IMR-90 (cell line): ENCODE data around the gene PDE12. TPM values are rescaled to one million over a fixed set of nuclear protein-coding genes. Genes with fewer than 3 reads are reported as not detected.

ENCODE experiments used
- ATAC-seq: fragments of 200-7000 bp; cut with Tn5 transposase; 2 replicates; pipeline ENCODE4 v1.9.1; 2020; ENCODE audit warnings: low read depth, mild to moderate bottlenecking, moderate library complexity
- BruUV-seq: library from RNA; stranded (reverse); fragments of 400-500 nt; replicated peaks from 2 replicates; lab custom pipeline; 2021; lab: Mats Ljungman, UMichigan
- CTCF ChIA-PET: fragments of 300-600 bp; formaldehyde crosslinking; extraction: SDS; loops from one replicate; lab custom pipeline; 2021; ENCODE audit warnings: antibody characterized with exemption; lab: Yijun Ruan, JAX
- POLR2A ChIA-PET: fragments of 300-600 bp; sonication (Branson Sonifier 250); formaldehyde crosslinking; loops from one replicate; lab custom pipeline; 2022; ENCODE audit warnings: antibody characterized with exemption; ENCODE audit not compliant: unreplicated experiment; lab: Charles Lee
- DNase-seq: peaks from one replicate; pipeline ENCODE4 v3.0.0; 2013
- H2AFZ ChIP-seq: replicated peaks from 2 replicates; pipeline ENCODE3; 2013; ENCODE audit warnings: low read length, mild to moderate bottlenecking; ENCODE audit not compliant: poor library complexity
- H2AK5ac ChIP-seq: 2 replicates; pipeline ENCODE4 v1.6.1; 2013; ENCODE audit warnings: low read depth, low read length, inconsistent platforms
- H2AK9ac ChIP-seq: replicated peaks from 2 replicates; pipeline ENCODE3; 2013; ENCODE audit warnings: mild to moderate bottlenecking, low read depth, low read length, moderate library complexity; ENCODE audit not compliant: poor library complexity
- H2BK120ac ChIP-seq: 2 replicates; pipeline ENCODE4 v1.6.1; 2013; ENCODE audit warnings: low read depth, low read length, inconsistent platforms
- H2BK15ac ChIP-seq: 3 replicates; pipeline ENCODE4 v1.6.1; 2013; ENCODE audit warnings: low read depth, low read length, inconsistent platforms
- H2BK20ac ChIP-seq: 2 replicates; pipeline ENCODE4 v1.6.1; 2013; ENCODE audit warnings: low read depth, mild to moderate bottlenecking, inconsistent platforms, low read length, moderate library complexity
- H2BK5ac ChIP-seq: 2 replicates; pipeline ENCODE4 v1.6.1; 2013; ENCODE audit warnings: mild to moderate bottlenecking, low read depth, low read length, inconsistent platforms; ENCODE audit not compliant: poor library complexity, severe bottlenecking
- H3K14ac ChIP-seq: replicated peaks from 2 replicates; pipeline ENCODE4 v1.6.1; 2013; ENCODE audit warnings: low read depth, low read length, inconsistent platforms
- H3K18ac ChIP-seq: 2 replicates; pipeline ENCODE4 v1.6.1; 2013; ENCODE audit warnings: low read depth, low read length, control low read depth
- H3K23ac ChIP-seq: 2 replicates; pipeline ENCODE4 v1.6.1; 2013; ENCODE audit warnings: low read depth, low read length, inconsistent platforms
- H3K27ac ChIP-seq: 2 replicates; pipeline ENCODE4 v1.5.1; 2013; ENCODE audit warnings: mild to moderate bottlenecking, control low read depth, low read length; ENCODE audit not compliant: insufficient read depth
- H3K27me3 ChIP-seq: 2 replicates; pipeline ENCODE4 v1.6.1; 2013; ENCODE audit warnings: low read length; ENCODE audit not compliant: control insufficient read depth, insufficient read depth
- H3K36me3 ChIP-seq: 2 replicates; pipeline ENCODE4 v1.6.1; 2013; ENCODE audit warnings: low read length, mixed read lengths; ENCODE audit not compliant: control insufficient read depth, insufficient read depth
- H3K4ac ChIP-seq: 2 replicates; pipeline ENCODE4 v1.6.1; 2013; ENCODE audit warnings: low read depth, low read length, inconsistent platforms
- H3K4me1 ChIP-seq: 2 replicates; pipeline ENCODE4 v1.6.1; 2013; ENCODE audit warnings: low read length, mixed read lengths; ENCODE audit not compliant: control insufficient read depth, insufficient read depth
- H3K4me2 ChIP-seq: 2 replicates; pipeline ENCODE4 v1.6.1; 2013; ENCODE audit warnings: low read depth, mild to moderate bottlenecking, control low read depth, low read length, moderate library complexity
- H3K4me3 ChIP-seq: 2 replicates; pipeline ENCODE4 v1.5.1; 2013; ENCODE audit warnings: low read depth, mild to moderate bottlenecking, control low read depth, low read length, moderate library complexity; ENCODE audit not compliant: insufficient read depth
- H3K56ac ChIP-seq: 2 replicates; pipeline ENCODE4 v1.6.1; 2013; ENCODE audit warnings: low read length, inconsistent platforms; ENCODE audit not compliant: insufficient read depth; ENCODE audit errors: extremely low read depth
- H3K79me1 ChIP-seq, 2 experiments: 2 replicates each; pipeline ENCODE4 v1.6.1; 2013; ENCODE audit warnings: low read length in 2 of 2, inconsistent platforms in 1 of 2, low read depth in 1 of 2
- H3K9ac ChIP-seq: 2 replicates; pipeline ENCODE4 v1.6.1; 2013; ENCODE audit warnings: low read depth, low read length, control low read depth
- H3K9me1 ChIP-seq: 2 replicates; pipeline ENCODE4 v1.6.1; 2013; ENCODE audit warnings: low read length, inconsistent platforms; ENCODE audit not compliant: insufficient read depth
- H3K9me3 ChIP-seq: 2 replicates; pipeline ENCODE4 v1.6.1; 2013; ENCODE audit warnings: low read length; ENCODE audit not compliant: control insufficient read depth, insufficient read depth
- H4K20me1 ChIP-seq: 2 replicates; pipeline ENCODE4 v1.6.1; 2013; ENCODE audit warnings: low read length, inconsistent platforms; ENCODE audit not compliant: insufficient read depth
- H4K5ac ChIP-seq: 2 replicates; pipeline ENCODE4 v1.6.1; 2013; ENCODE audit warnings: mild to moderate bottlenecking, low read depth, low read length, control low read depth
- H4K8ac ChIP-seq, 2 experiments: 2 replicates each; pipeline ENCODE4 v1.6.1; 2013; ENCODE audit warnings: low read depth in 2 of 2, low read length in 2 of 2, control low read depth in 1 of 2, inconsistent platforms in 1 of 2
- H4K91ac ChIP-seq: 2 replicates; pipeline ENCODE4 v1.6.1; 2013; ENCODE audit warnings: low read depth, low read length, inconsistent platforms; ENCODE audit not compliant: insufficient read depth
- BHLHE40 ChIP-seq: fragments of 150-350 bp; IDR thresholded peaks from 2 replicates; pipeline ENCODE4 v1.6.1; 2016; ENCODE audit warnings: mild to moderate bottlenecking, low read depth, low read length
- CEBPB ChIP-seq: IDR thresholded peaks from 2 replicates; pipeline ENCODE4 v1.6.1; 2012; ENCODE audit warnings: low read depth, low read length, improper control_type of control experiment
- ELK1 ChIP-seq: fragments of 150-350 bp; IDR thresholded peaks from 2 replicates; pipeline ENCODE4 v1.6.1; 2016; ENCODE audit warnings: low read depth, mild to moderate bottlenecking, low read length, moderate library complexity, borderline replicate concordance
- FOS ChIP-seq: fragments of 150-350 bp; IDR thresholded peaks from 2 replicates; pipeline ENCODE4 v1.6.1; 2016; ENCODE audit warnings: low read depth, low read length
- MAFK ChIP-seq: IDR thresholded peaks from 2 replicates; pipeline ENCODE4 v1.6.1; 2012; ENCODE audit warnings: low read depth, low read length, improper control_type of control experiment
- MAZ ChIP-seq: IDR thresholded peaks from 2 replicates; pipeline ENCODE4 v1.6.1; 2012; ENCODE audit warnings: low read depth, mild to moderate bottlenecking, low read length, improper control_type of control experiment, moderate library complexity, borderline replicate concordance
- MXI1 ChIP-seq: IDR thresholded peaks from 2 replicates; pipeline ENCODE4 v1.6.1; 2012; ENCODE audit warnings: low read depth, mild to moderate bottlenecking, low read length, moderate library complexity, borderline replicate concordance
- NFE2L2 ChIP-seq: fragments of 150-350 bp; IDR thresholded peaks from 2 replicates; pipeline ENCODE4 v1.6.1; 2016; ENCODE audit warnings: low read depth, mild to moderate bottlenecking, low read length
- POLR2A ChIP-seq: IDR thresholded peaks from 2 replicates; pipeline ENCODE4 v1.6.1; 2012; ENCODE audit warnings: mild to moderate bottlenecking, low read depth, low read length
- RAD21 ChIP-seq: IDR thresholded peaks from 2 replicates; pipeline ENCODE4 v1.6.1; 2012; ENCODE audit warnings: low read length, improper control_type of control experiment
- RCOR1 ChIP-seq: IDR thresholded peaks from 2 replicates; pipeline ENCODE4 v1.6.1; 2012; ENCODE audit warnings: mild to moderate bottlenecking, low read length, improper control_type of control experiment; ENCODE audit not compliant: insufficient replicate concordance
- RFX5 ChIP-seq: IDR thresholded peaks from 2 replicates; pipeline ENCODE4 v1.8.0; 2012; ENCODE audit warnings: low read depth, mild to moderate bottlenecking, low read length, moderate library complexity
- SMC3 ChIP-seq: fragments of 150-350 bp; IDR thresholded peaks from 2 replicates; pipeline ENCODE4 v1.6.1; 2016; ENCODE audit warnings: low read depth, mild to moderate bottlenecking, antibody characterized with exemption, low read length, moderate library complexity
- USF2 ChIP-seq: fragments of 150-350 bp; IDR thresholded peaks from 2 replicates; pipeline ENCODE4 v1.6.1; 2017; ENCODE audit warnings: mild to moderate bottlenecking, antibody characterized with exemption, low read length, low read depth
- WGBS, 2 experiments: methylation state at CpG; one replicate each; pipeline versions ENCODE4 v1.1.5 to v1.1.7; 2013; ENCODE audit warnings: missing lambda C conversion rate in 2 of 2; ENCODE audit not compliant: insufficient read length in 1 of 2; ENCODE audit errors: extremely low coverage in 2 of 2; 5-methylcytosine and 5-hydroxymethylcytosine counted together
- dilution Hi-C: fragments of 300-500 bp; cut with HindIII; formaldehyde crosslinking; loops from one replicate; pipeline ENCODE4 v1.14.3; 2018; ENCODE audit warnings: low sequenced_read_pairs; ENCODE audit not compliant: unreplicated experiment
- in situ Hi-C: fragments of 300-500 bp; cut with MboI; formaldehyde crosslinking; loops from 3 replicates; pipeline ENCODE4 v1.14.3; 2019; ENCODE audit warnings: low sequenced_read_pairs, inconsistent platforms, mixed read lengths
- intact Hi-C: fragments of 100-400 bp; cut with micrococcal nuclease; formaldehyde crosslinking; loops from 2 replicates; pipeline ENCODE4 v1.10.0; 2022
- polyA plus RNA-seq, 3 experiments: library from polyadenylated mRNA; depleted of rRNA; stranded (reverse); fragments of >200 nt; gene quantifications; 2 replicates each; pipeline ENCODE4 v1.2.3, GENCODE V29; 2012; ENCODE audit warnings: low replicate concordance in 1 of 3
- total RNA-seq: library from RNA; depleted of rRNA; stranded (reverse); fragments of >200 nt; gene quantifications from 2 replicates; pipeline ENCODE4 v1.2.3, GENCODE V29; 2012

Gene PDE12
- total and polyA plus RNA-seq, 2 of the 4 experiments (the other 2 are of a cell fraction), result 9.5 to 16.8 TPM

GRCh38 chr3:57598765-57599360 lies 42.8 kb downstream of the PDE12 start (continued):
- TF ChIP-seq CEBPB (no peak), MXI1 (no peak)

GRCh38 chr3:57600195-57600594 lies 44.1 kb downstream of the PDE12 start:
- DNase-seq (no peak), ATAC-seq (no peak)
- Histone ChIP-seq H3K4me2 (no peak overlapping the region), H3K36me3 (peaks cover 1% of the 10 kb centered on the region; the same call in 1 of the 2 replicates), H3K4ac (no peak overlapping the region), H2BK15ac (no peak overlapping the region), H4K8ac (no peak overlapping the region), H4K91ac (no peak overlapping the region), H2BK20ac (no peak overlapping the region), H3K18ac (no peak overlapping the region), H2BK5ac (no peak overlapping the region), H2AK9ac (no peak overlapping the region), H3K4me3 (no peak overlapping the region), H3K27ac (no peak overlapping the region), H2BK120ac (no peak overlapping the region), H3K27me3 (no peaks in the 10 kb centered on the region), H4K5ac (no peak overlapping the region), H3K4me1 (peaks cover 2% of the 10 kb centered on the region; the same call in 1 of the 2 replicates), H3K23ac (no peak overlapping the region), H3K9me1 (0 out of 2 replicates have a peak, but pooled peaks cover 4% of the 10 kb centered on the region), H3K56ac (no peak overlapping the region), H2AK5ac (no peak overlapping the region), H4K20me1 (peaks cover 18% of the 10 kb centered on the region), H3K79me1 (peaks cover 5 to 21% of the 10 kb centered on the region in 2 experiments), H3K14ac (no peak overlapping the region), H2AFZ (no peak overlapping the region), H3K9ac (no peak overlapping the region), H3K9me3 (no peaks in the 10 kb centered on the region)
- WGBS, 2 experiments, result 100% methylated on average over 1 of the region's 2 CpGs; no CpG with 5 or more reads in 1 of the 2 experiments
- intact Hi-C loops, result no loop called here
- dilution Hi-C loops, result no loop called here
- TF ChIP-seq NFE2L2 (no peak), ELK1 (no peak), RCOR1 (no peak), FOS (no peak), RAD21 (no peak), SMC3 (no peak), MXI1 (no peak), RFX5 (no peak), BHLHE40 (no peak), MAZ (no peak), POLR2A (no peak), USF2 (no peak), CEBPB (no peak), MAFK (no peak)
- CTCF ChIA-PET, result no interaction called here
- no TSS peak for BruUV-seq
- POLR2A ChIA-PET, result no interaction called here
- in situ Hi-C loops, result no loop called here
